MCF 10A (cell line): ENCODE results near the gene C11orf86. TPM values are rescaled to one million over a fixed set of nuclear protein-coding genes. Genes with fewer than 3 reads are reported as not detected.

ENCODE experiments used
- BruUV-seq: library from RNA; stranded (reverse); fragments of 400-500 nt; replicated peaks from 2 replicates; lab custom pipeline; 2021; lab: Mats Ljungman, UMichigan
- CTCF ChIA-PET: fragments of 300-600 bp; sonication (Branson Sonifier 250); formaldehyde crosslinking; extraction: SDS; loops from one replicate; lab custom pipeline; 2021; ENCODE audit warnings: antibody characterized with exemption, inconsistent platforms; lab: Yijun Ruan, JAX
- POLR2A ChIA-PET: fragments of 300-600, 350-650 bp; sonication (Branson Sonifier 250); formaldehyde crosslinking; extraction: SDS; loops from one replicate; lab custom pipeline; 2020; ENCODE audit warnings: antibody characterized with exemption, inconsistent platforms; lab: Yijun Ruan, JAX
- DNase-seq: peaks from one replicate; pipeline ENCODE4 v3.0.0-alpha.2; 2018; ENCODE audit not compliant: unreplicated experiment
- H3K27ac Mint-ChIP-seq: one replicate; pipeline ENCODE4 v1.8.0; 2022; ENCODE audit warnings: mild to moderate bottlenecking, low read depth, mixed read lengths; ENCODE audit not compliant: unreplicated experiment
- H3K27me3 Mint-ChIP-seq: one replicate; pipeline ENCODE4 v1.8.0; 2022; ENCODE audit warnings: mixed read lengths; ENCODE audit not compliant: insufficient read depth, unreplicated experiment
- H3K36me3 Mint-ChIP-seq: one replicate; pipeline ENCODE4 v1.8.0; 2022; ENCODE audit warnings: mild to moderate bottlenecking, moderate library complexity, mixed read lengths; ENCODE audit not compliant: insufficient read depth, unreplicated experiment
- H3K4me1 Mint-ChIP-seq: one replicate; pipeline ENCODE4 v1.8.0; 2022; ENCODE audit warnings: mixed read lengths; ENCODE audit not compliant: insufficient read depth, unreplicated experiment
- H3K4me3 Mint-ChIP-seq: one replicate; pipeline ENCODE4 v1.8.0; 2022; ENCODE audit warnings: mild to moderate bottlenecking, moderate library complexity, mixed read lengths; ENCODE audit not compliant: unreplicated experiment
- H3K9me3 Mint-ChIP-seq: one replicate; pipeline ENCODE4 v1.8.0; 2022; ENCODE audit warnings: mixed read lengths; ENCODE audit not compliant: unreplicated experiment
- intact Hi-C: fragments of 100-400 bp; cut with micrococcal nuclease; formaldehyde crosslinking; loops from 2 replicates; pipeline ENCODE4 v1.14.1; 2022
- total RNA-seq: library from RNA; stranded (reverse); gene quantifications from 2 replicates; pipeline ENCODE4 v1.2.3, GENCODE V29; 2022
- TF ChIP-seq, protein P1 (sequence below): fragments of 200-600 bp; IDR thresholded peaks from one replicate; pipeline ENCODE4 v1.8.0; 2022; ENCODE audit warnings: antibody characterized with exemption, mild to moderate bottlenecking; ENCODE audit not compliant: unreplicated experiment

The C11orf86 gene
- total RNA-seq, 1 experiment from 2014 or later, result not detected

- H3K36me3 Mint-ChIP-seq, result no peaks in the 10 kb centered on the region
- DNase-seq, result peak; percentile 57
- CTCF ChIA-PET, result interaction anchor here (0.6 to 1.0 kb wide), 5 partner anchors 10 to 77 kb away, joined by 3 to 4 read pairs (median 3); no protein-coding TSS in a partner anchor
- no peaks in the 10 kb centered on the region for H3K27me3 Mint-ChIP-seq
- no TSS peak for BruUV-seq
- H3K4me1 Mint-ChIP-seq, result peaks cover 52% of the 10 kb centered on the region
- POLR2A ChIA-PET, result interaction anchor here (0.6 to 5.4 kb wide), 15 partner anchors 8 to 320 kb away, joined by 3 to 61 read pairs (median 4); partner anchors contain the start of genes PC and RHOD
- no peak overlapping the region for H3K4me3 Mint-ChIP-seq
- H3K27ac Mint-ChIP-seq, result peak overlapping the region; percentile 87
- TF ChIP-seq, protein P1, sequence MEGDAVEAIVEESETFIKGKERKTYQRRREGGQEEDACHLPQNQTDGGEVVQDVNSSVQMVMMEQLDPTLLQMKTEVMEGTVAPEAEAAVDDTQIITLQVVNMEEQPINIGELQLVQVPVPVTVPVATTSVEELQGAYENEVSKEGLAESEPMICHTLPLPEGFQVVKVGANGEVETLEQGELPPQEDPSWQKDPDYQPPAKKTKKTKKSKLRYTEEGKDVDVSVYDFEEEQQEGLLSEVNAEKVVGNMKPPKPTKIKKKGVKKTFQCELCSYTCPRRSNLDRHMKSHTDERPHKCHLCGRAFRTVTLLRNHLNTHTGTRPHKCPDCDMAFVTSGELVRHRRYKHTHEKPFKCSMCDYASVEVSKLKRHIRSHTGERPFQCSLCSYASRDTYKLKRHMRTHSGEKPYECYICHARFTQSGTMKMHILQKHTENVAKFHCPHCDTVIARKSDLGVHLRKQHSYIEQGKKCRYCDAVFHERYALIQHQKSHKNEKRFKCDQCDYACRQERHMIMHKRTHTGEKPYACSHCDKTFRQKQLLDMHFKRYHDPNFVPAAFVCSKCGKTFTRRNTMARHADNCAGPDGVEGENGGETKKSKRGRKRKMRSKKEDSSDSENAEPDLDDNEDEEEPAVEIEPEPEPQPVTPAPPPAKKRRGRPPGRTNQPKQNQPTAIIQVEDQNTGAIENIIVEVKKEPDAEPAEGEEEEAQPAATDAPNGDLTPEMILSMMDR, result no peak
- H3K9me3 Mint-ChIP-seq, result no peaks in the 10 kb centered on the region
- intact Hi-C loops, result loop anchor here (5.0 kb wide), 1 partner anchor 112 kb away; the partner anchor contains the start of gene LRFN4
Observed at GRCh38 chr11:66969584-66970225, 5.4 kb upstream of the C11orf86 start.

- H3K27ac Mint-ChIP-seq, result peak overlapping the region; percentile 87
- H3K4me3 Mint-ChIP-seq, result peak overlapping the region; percentile 7
- no peaks in the 10 kb centered on the region for H3K9me3 Mint-ChIP-seq
- POLR2A ChIA-PET, result interaction anchor here (0.6 to 5.4 kb wide), 21 partner anchors 9 to 320 kb away, joined by 3 to 61 read pairs (median 5); partner anchors contain the start of genes PC, RCE1 and RHOD
- no peaks in the 10 kb centered on the region for H3K27me3 Mint-ChIP-seq
- BruUV-seq, result TSS peak; percentile 97
- intact Hi-C loops, result loop anchor here (5.0 kb wide), 1 partner anchor 113 kb away; the partner anchor contains the start of gene LRFN4
- TF ChIP-seq, protein P1, result no peak
- DNase-seq, result peak; percentile 43
- no peaks in the 10 kb centered on the region for H3K36me3 Mint-ChIP-seq
- CTCF ChIA-PET, result interaction anchor here (0.8 to 1.1 kb wide), 6 partner anchors 11 to 78 kb away, joined by 3 to 5 read pairs (median 4); no protein-coding TSS in a partner anchor
- peaks cover 54% of the 10 kb centered on the region for H3K4me1 Mint-ChIP-seq
Observed at GRCh38 chr11:66970371-66970806, 4.7 kb upstream of the C11orf86 start.

GRCh38 chr11:66970807-66971442 is 4.2 kb upstream of the C11orf86 start:
- no TSS peak for BruUV-seq
- intact Hi-C loops, result loop anchor here (5.0 kb wide), 1 partner anchor 114 kb away; the partner anchor contains the start of gene LRFN4
- Mint-ChIP-seq H3K27ac (peak overlapping the region; percentile 87), H3K4me3 (peak overlapping the region; percentile 7), H3K27me3 (no peaks in the 10 kb centered on the region), H3K36me3 (no peaks in the 10 kb centered on the region), H3K9me3 (no peaks in the 10 kb centered on the region), H3K4me1 (peaks cover 56% of the 10 kb centered on the region)
- POLR2A ChIA-PET, result interaction anchor here (0.6 to 5.4 kb wide), 25 partner anchors 10 to 464 kb away, joined by 3 to 61 read pairs (median 4); partner anchors contain the start of genes PC, RCE1 and RHOD
- CTCF ChIA-PET, result interaction anchor here (0.6 to 1.4 kb wide), 6 partner anchors 12 to 347 kb away, joined by 3 to 5 read pairs (median 3); no protein-coding TSS in a partner anchor
- DNase-seq, result peak; percentile 100
- TF ChIP-seq, protein P1, result no peak
